PC-9 (cell line): ENCODE results near the gene NACC2. TPM values are rescaled to one million over a fixed set of nuclear protein-coding genes. Genes with fewer than 3 reads are reported as not detected.
A peak's percentile ranks its signal among the peaks of the same experiment; 100 is the strongest.
"Not testable (repeated sequence)": the region's sequence is repeated elsewhere in the genome, so short reads cannot be mapped to it uniquely, and the experiment has no call there.

Source experiments
- BruUV-seq: library from RNA; stranded (reverse); fragments of 400-500 nt; replicated peaks from 2 replicates; lab custom pipeline; 2021; lab: Mats Ljungman, UMichigan
- CTCF ChIA-PET: fragments of 300-600 bp; sonication (Branson Sonifier 250); formaldehyde crosslinking; loops from one replicate; lab custom pipeline; 2022; ENCODE audit warnings: antibody characterized with exemption; lab: Charles Lee
- POLR2A ChIA-PET: fragments of 300-600 bp; sonication (Branson Sonifier 250); formaldehyde crosslinking; loops from one replicate; lab custom pipeline; 2022; ENCODE audit warnings: antibody characterized with exemption; ENCODE audit not compliant: unreplicated experiment; lab: Charles Lee
- DNase-seq, 2 experiments: peaks; one replicate each; pipeline versions ENCODE4 v3.0.0 to v3.0.0-alpha.2; 2015 to 2022; ENCODE audit warnings: mixed read lengths in 1 of 2
- H2AFZ ChIP-seq: fragments of 200-600 bp; sonication (generic); 2 replicates; pipeline ENCODE4 v1.8.1; 2017; ENCODE audit warnings: antibody characterized with exemption
- H3F3A ChIP-seq: fragments of 200-600 bp; sonication (generic); 2 replicates; pipeline ENCODE4 v1.8.1; 2017; ENCODE audit warnings: antibody characterized with exemption, mild to moderate bottlenecking, low read depth; ENCODE audit not compliant: insufficient read depth
- H3K27ac ChIP-seq: fragments of 200-600 bp; sonication (generic); 2 replicates; pipeline ENCODE4 v1.6.1; 2016; ENCODE audit warnings: mixed run types
- H3K27me3 ChIP-seq: fragments of 200-600 bp; sonication (generic); 2 replicates; pipeline ENCODE4 v1.6.1; 2016; ENCODE audit warnings: low read depth, mixed run types; ENCODE audit not compliant: insufficient read depth
- H3K36me3 ChIP-seq: fragments of 200-600 bp; sonication (generic); 2 replicates; pipeline ENCODE4 v1.6.1; 2016; ENCODE audit warnings: low read depth, mixed run types
- H3K4me1 ChIP-seq: fragments of 200-600 bp; sonication (generic); replicated peaks from 2 replicates; pipeline ENCODE4 v1.6.1; 2016; ENCODE audit warnings: mixed run types; ENCODE audit not compliant: insufficient read depth
- H3K4me2 ChIP-seq: fragments of 200-600 bp; sonication (generic); 2 replicates; pipeline ENCODE4 v1.6.1; 2017; ENCODE audit warnings: mixed run types
- H3K4me3 ChIP-seq: fragments of 200-600 bp; sonication (generic); 2 replicates; pipeline ENCODE4 v1.6.1; 2016; ENCODE audit warnings: mixed run types
- H3K79me2 ChIP-seq: fragments of 200-600 bp; sonication (generic); 2 replicates; pipeline ENCODE4 v1.6.1; 2017; ENCODE audit warnings: low read depth, mixed run types
- H3K9me2 ChIP-seq: fragments of 200-600 bp; sonication (generic); 2 replicates; pipeline ENCODE4 v1.8.1; 2017; ENCODE audit warnings: mild to moderate bottlenecking; ENCODE audit not compliant: insufficient read depth
- H3K9me3 ChIP-seq: fragments of 200-600 bp; sonication (generic); 2 replicates; pipeline ENCODE4 v1.8.1; 2016; ENCODE audit warnings: low read depth; ENCODE audit not compliant: insufficient read depth
- H4K20me1 ChIP-seq: fragments of 200-600 bp; sonication (generic); 2 replicates; pipeline ENCODE4 v1.8.1; 2017; ENCODE audit not compliant: insufficient read depth
- EZH2 ChIP-seq: fragments of 200-600 bp; sonication (generic); IDR thresholded peaks from 2 replicates; pipeline ENCODE4 v1.8.0; 2017; ENCODE audit warnings: antibody characterized with exemption, low read depth
- intact Hi-C: fragments of 100-400 bp; cut with micrococcal nuclease; formaldehyde crosslinking; loops from one replicate; pipeline ENCODE4 v1.10.0; 2022; ENCODE audit not compliant: unreplicated experiment
- total RNA-seq: library from RNA; stranded (reverse); gene quantifications from 2 replicates; pipeline ENCODE4 v1.2.3, GENCODE V29; 2021
- TF ChIP-seq, protein P1 (sequence below): fragments of 200-600 bp; sonication (generic); conservative IDR thresholded peaks from 2 replicates; pipeline ENCODE4 v1.6.1; 2017; ENCODE audit warnings: mixed run types, antibody characterized with exemption, mild to moderate bottlenecking, moderate library complexity

The NACC2 gene
- total RNA-seq, 1 experiment from 2014 or later: 22.4 TPM

DNA sequence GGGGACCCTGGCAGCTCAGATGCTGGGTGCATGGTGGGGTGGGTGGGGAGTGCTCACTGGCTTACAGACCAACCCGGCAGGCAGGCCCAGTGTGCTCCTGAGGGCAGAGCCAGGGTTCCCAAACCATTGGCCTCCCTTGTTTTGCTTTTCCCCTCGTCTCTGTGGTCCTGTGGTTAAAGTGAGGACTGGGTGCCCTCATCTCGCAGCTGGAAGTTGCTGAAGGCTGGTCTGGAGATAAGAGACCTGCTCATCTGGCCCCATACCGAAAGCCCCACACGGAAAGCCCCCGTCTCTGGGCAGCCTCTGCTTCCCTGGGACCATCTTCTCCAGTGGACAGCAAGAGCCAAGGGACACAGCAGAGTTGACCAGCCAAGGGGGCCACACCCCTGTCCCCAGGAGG, 9.8 kb upstream of the NACC2 start:
- Histone ChIP-seq H3K27ac (no peak overlapping the region), H4K20me1 (no peaks in the 10 kb centered on the region), H3K4me3 (no peak overlapping the region), H3K9me3 (no peaks in the 10 kb centered on the region), H3K36me3 (no peaks in the 10 kb centered on the region), H3K27me3 (peaks cover 23% of the 10 kb centered on the region; the same call in 1 of the 2 replicates), H2AFZ (no peak overlapping the region), H3K4me1 (peaks cover 1% of the 10 kb centered on the region; the same call in 1 of the 2 replicates), H3K79me2 (no peaks in the 10 kb centered on the region), H3K9me2 (no peaks in the 10 kb centered on the region), H3F3A (no peaks in the 10 kb centered on the region), H3K4me2 (no peak overlapping the region)
- no TSS peak for BruUV-seq
- DNase-seq: peak in 1 of 2 experiments; percentile 21
- intact Hi-C loops: no loop called here
- no peak for TF ChIP-seq EZH2
- ChIA-PET POLR2A (interaction anchor here (0.5 to 1.0 kb wide), 2 partner anchors 15 to 228 kb away, joined by 4 to 5 read pairs; no protein-coding TSS in a partner anchor), CTCF (no interaction called here)

DNA sequence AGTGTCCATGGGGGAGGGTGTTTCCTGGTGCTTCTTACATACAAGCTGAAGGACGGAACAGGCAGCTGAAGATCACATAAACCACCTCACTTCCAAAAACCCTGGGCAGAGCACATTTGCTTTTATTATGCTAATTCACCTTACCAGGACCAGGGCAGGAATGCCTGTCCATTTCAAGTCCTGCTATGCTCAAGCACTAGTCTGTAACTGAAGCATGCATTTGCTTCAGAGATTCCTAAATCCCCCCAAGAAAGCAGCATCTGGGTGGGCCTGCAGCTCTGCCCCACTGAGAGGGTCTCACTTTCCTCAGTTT, 9.4 kb upstream of the NACC2 start:
- Histone ChIP-seq H3K4me3 (no peak overlapping the region), H3K4me1 (no peaks in the 10 kb centered on the region; the same call in 1 of the 2 replicates), H4K20me1 (no peaks in the 10 kb centered on the region), H3K4me2 (no peak overlapping the region), H3K9me3 (no peaks in the 10 kb centered on the region), H3K9me2 (no peaks in the 10 kb centered on the region), H3K27ac (no peak overlapping the region), H3F3A (no peaks in the 10 kb centered on the region), H2AFZ (no peak overlapping the region), H3K79me2 (no peaks in the 10 kb centered on the region), H3K36me3 (no peaks in the 10 kb centered on the region), H3K27me3 (peaks cover 23% of the 10 kb centered on the region; the same call in 1 of the 2 replicates)
- BruUV-seq: no TSS peak
- intact Hi-C loops: no loop called here
- TF ChIP-seq, protein P1, sequence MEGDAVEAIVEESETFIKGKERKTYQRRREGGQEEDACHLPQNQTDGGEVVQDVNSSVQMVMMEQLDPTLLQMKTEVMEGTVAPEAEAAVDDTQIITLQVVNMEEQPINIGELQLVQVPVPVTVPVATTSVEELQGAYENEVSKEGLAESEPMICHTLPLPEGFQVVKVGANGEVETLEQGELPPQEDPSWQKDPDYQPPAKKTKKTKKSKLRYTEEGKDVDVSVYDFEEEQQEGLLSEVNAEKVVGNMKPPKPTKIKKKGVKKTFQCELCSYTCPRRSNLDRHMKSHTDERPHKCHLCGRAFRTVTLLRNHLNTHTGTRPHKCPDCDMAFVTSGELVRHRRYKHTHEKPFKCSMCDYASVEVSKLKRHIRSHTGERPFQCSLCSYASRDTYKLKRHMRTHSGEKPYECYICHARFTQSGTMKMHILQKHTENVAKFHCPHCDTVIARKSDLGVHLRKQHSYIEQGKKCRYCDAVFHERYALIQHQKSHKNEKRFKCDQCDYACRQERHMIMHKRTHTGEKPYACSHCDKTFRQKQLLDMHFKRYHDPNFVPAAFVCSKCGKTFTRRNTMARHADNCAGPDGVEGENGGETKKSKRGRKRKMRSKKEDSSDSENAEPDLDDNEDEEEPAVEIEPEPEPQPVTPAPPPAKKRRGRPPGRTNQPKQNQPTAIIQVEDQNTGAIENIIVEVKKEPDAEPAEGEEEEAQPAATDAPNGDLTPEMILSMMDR: no peak
- TF ChIP-seq EZH2: no peak
- POLR2A ChIA-PET: no interaction called here
- CTCF ChIA-PET: interaction anchor here (0.5 kb wide), 1 partner anchor 98 kb away, joined by 5 read pairs; no protein-coding TSS in a partner anchor
- no peak for DNase-seq

DNA sequence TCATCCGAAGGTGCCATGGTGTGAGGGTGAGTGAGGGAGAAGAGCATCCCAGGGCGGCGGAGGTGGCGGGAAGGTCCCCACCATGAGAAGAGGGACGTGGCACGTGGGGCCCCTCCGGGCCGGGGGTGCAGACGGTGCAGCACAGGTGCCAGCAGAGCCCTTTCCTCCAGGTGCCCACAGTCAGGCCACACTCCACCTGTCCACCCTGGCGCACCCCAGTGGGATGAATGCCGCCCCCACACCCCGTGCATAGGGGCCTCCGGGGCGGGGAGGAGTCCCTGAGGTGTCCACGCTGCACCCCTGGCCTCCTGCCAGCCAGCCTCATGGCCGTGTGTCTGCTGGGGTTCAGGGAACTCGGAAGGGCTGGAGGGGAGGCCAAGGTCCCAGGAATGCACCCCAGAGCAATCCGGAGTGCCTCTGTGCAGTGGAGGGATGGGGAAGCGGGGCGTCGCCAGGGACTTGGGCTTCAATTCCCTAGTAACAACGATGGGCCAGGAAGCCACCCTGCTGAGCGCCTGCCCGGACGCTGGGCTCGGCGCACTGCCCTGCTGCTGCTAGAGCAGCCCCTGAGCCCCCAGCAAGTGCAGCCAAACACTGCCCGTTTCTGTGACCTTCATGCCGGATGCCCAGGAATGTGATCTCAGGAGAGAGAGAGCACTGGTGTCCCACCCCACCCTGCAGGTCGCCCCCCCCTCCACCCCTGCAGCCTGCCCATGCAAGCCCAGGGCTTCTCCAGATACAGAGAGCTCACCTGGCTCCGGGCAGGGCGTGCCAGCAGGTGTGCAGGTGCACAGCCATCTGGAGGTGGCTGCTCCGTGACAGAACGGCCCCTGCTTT, 8.8 kb upstream of the NACC2 start:
- no peak for DNase-seq
- no peaks in the 10 kb centered on the region for H3K9me3 ChIP-seq
- no peak overlapping the region for H3K27ac ChIP-seq
- no peaks in the 10 kb centered on the region for H4K20me1 ChIP-seq
- TF ChIP-seq, protein P1: no peak
- TF ChIP-seq EZH2: no peak
- peaks cover 23% of the 10 kb centered on the region; the same call in 1 of the 2 replicates for H3K27me3 ChIP-seq
- no peak overlapping the region for H2AFZ ChIP-seq
- H3K36me3 ChIP-seq: no peaks in the 10 kb centered on the region
- POLR2A ChIA-PET: no interaction called here
- no peak overlapping the region for H3K4me2 ChIP-seq
- no peaks in the 10 kb centered on the region for H3F3A ChIP-seq
- CTCF ChIA-PET: interaction anchor here (0.5 kb wide), 1 partner anchor 99 kb away, joined by 5 read pairs; no protein-coding TSS in a partner anchor
- no peaks in the 10 kb centered on the region for H3K4me1 ChIP-seq
- intact Hi-C loops: no loop called here
- H3K79me2 ChIP-seq: no peaks in the 10 kb centered on the region
- no peaks in the 10 kb centered on the region for H3K9me2 ChIP-seq
- no peak overlapping the region for H3K4me3 ChIP-seq
- no TSS peak for BruUV-seq

DNA sequence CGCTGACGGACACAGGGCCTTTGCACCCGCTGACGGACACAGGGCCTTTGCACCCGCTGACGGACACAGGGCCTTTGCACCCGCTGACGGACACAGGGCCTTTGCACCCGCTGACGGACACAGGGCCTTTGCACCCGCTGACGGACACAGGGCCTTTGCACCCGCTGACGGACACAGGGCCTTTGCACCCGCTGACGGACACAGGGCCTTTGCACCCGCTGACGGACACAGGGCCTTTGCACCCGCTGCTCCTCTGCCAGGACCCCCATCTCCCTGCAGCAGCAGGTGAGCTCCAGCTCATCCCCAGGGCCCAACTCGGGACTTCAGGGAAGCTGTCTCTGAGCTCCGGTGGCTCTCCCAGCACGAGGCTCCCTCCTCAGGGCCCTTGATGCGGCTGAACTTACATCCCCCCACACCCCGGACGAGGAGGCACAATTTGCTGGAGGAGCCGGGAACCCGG, 6.6 kb upstream of the NACC2 start:
- H3K4me3 ChIP-seq, H3K36me3 ChIP-seq, intact Hi-C loops, H2AFZ ChIP-seq, H3K27ac ChIP-seq, H3F3A ChIP-seq, H3K4me1 ChIP-seq, H4K20me1 ChIP-seq, H3K9me2 ChIP-seq, H3K4me2 ChIP-seq, H3K79me2 ChIP-seq, POLR2A ChIA-PET, DNase-seq, H3K9me3 ChIP-seq, BruUV-seq: not testable (repeated sequence)
- H3K27me3 ChIP-seq: peaks cover 23% of the 10 kb centered on the region; the same call in 1 of the 2 replicates
- CTCF ChIA-PET: interaction anchor here (0.6 kb wide), 1 partner anchor 133 kb away, joined by 4 read pairs; no protein-coding TSS in a partner anchor
